Astrocyte of the cerebellum (primary cell): Measurements from ENCODE around the gene AOPEP.

Experiments used
- DNase-seq: peaks from one replicate; pipeline ENCODE4 v3.0.0-alpha.2; 2011; ENCODE audit warnings: low read depth
- H3K4me3 ChIP-seq: 2 replicates; pipeline ENCODE4 v1.5.1; 2011; ENCODE audit warnings: mild to moderate bottlenecking, low read depth, low read length, moderate library complexity
- CTCF ChIP-seq: IDR thresholded peaks from 2 replicates; pipeline ENCODE4 v1.5.1; 2012; ENCODE audit warnings: low read length, low read depth, moderate library complexity, mild to moderate bottlenecking; ENCODE audit errors: missing control alignments
- in situ Hi-C: cut with HindIII; loops from 2 replicates; pipeline ENCODE4 v1.10.0; 2017; ENCODE audit warnings: low sequenced_read_pairs

Gene AOPEP

GRCh38 chr9:95003689-95004410 is 277.4 kb downstream of the AOPEP start:
- TF ChIP-seq CTCF: peak; percentile 36
- peak overlapping the region; percentile 75 for H3K4me3 ChIP-seq
- in situ Hi-C loops: no loop called here
- DNase-seq: no peak

- H3K4me3 ChIP-seq: peak overlapping the region; percentile 75
- no peak for TF ChIP-seq CTCF
- in situ Hi-C loops: no loop called here
- DNase-seq: no peak
Observed at GRCh38 chr9:95004411-95005277, 278.1 kb downstream of the AOPEP start.

- peak overlapping the region; percentile 75 for H3K4me3 ChIP-seq
- no peak for TF ChIP-seq CTCF
- in situ Hi-C loops: no loop called here
- no peak for DNase-seq
Observed at GRCh38 chr9:95005278-95006143, 279.0 kb downstream of the AOPEP start.

GRCh38 chr9:95007226-95007869 is 280.8 kb downstream of the AOPEP start:
- no peak for DNase-seq
- in situ Hi-C loops: no loop called here
- H3K4me3 ChIP-seq: peak overlapping the region; percentile 75

GRCh38 chr9:95008151-95008771 is 281.8 kb downstream of the AOPEP start:
- in situ Hi-C loops: no loop called here
- no peak for TF ChIP-seq CTCF
- peak overlapping the region; percentile 75 for H3K4me3 ChIP-seq
- no peak for DNase-seq

More at GRCh38 chr9:95007226-95007869, 280.8 kb downstream of the AOPEP start:
- TF ChIP-seq CTCF: no peak
